T-helper 9 cell (primary cell): ENCODE results near the gene NIPA2.

Experiments used
- DNase-seq: peaks from one replicate; pipeline ENCODE4 v3.0.0-alpha.2; 2020

Gene NIPA2

GRCh38 chr15:22878103-22878502, 39.6 kb downstream of the NIPA2 start:
- no peak for DNase-seq

- DNase-seq, result no peak
Measured at GRCh38 chr15:22880068-22880980, 41.9 kb downstream of the NIPA2 start.

- DNase-seq, result no peak
Measured at GRCh38 chr15:22880981-22881738, 42.7 kb downstream of the NIPA2 start.

GRCh38 chr15:22881739-22882440, 43.4 kb downstream of the NIPA2 start:
- DNase-seq, result no peak

- no peak for DNase-seq
Measured at GRCh38 chr15:22883196-22883595, 44.7 kb downstream of the NIPA2 start.

- DNase-seq, result no peak
Measured at GRCh38 chr15:22884344-22884743, 45.9 kb downstream of the NIPA2 start.

GRCh38 chr15:22885120-22885519, 46.7 kb downstream of the NIPA2 start:
- DNase-seq, result no peak

GRCh38 chr15:22887157-22887951, 48.9 kb downstream of the NIPA2 start:
- no peak for DNase-seq

- no peak for DNase-seq
Measured at GRCh38 chr15:22888120-22888859, 49.8 kb downstream of the NIPA2 start.

- no peak for DNase-seq
Measured at GRCh38 chr15:22889146-22889818, 50.8 kb downstream of the NIPA2 start.

- DNase-seq, result no peak
Measured at GRCh38 chr15:22890296-22890695, 51.8 kb downstream of the NIPA2 start.

GRCh38 chr15:22891426-22892210, 53.2 kb downstream of the NIPA2 start:
- no peak for DNase-seq

- no peak for DNase-seq
Measured at GRCh38 chr15:22892333-22892732, 53.9 kb downstream of the NIPA2 start.

- no peak for DNase-seq
Measured at GRCh38 chr15:22893081-22893480, 54.6 kb downstream of the NIPA2 start.

- DNase-seq, result no peak
Measured at GRCh38 chr15:22893881-22894280, 55.4 kb downstream of the NIPA2 start.

- DNase-seq, result no peak
Measured at GRCh38 chr15:22895465-22896190, 57.2 kb downstream of the NIPA2 start.

GRCh38 chr15:22902046-22902445, 63.6 kb downstream of the NIPA2 start:
- DNase-seq, result no peak

GRCh38 chr15:22902578-22902977, 64.1 kb downstream of the NIPA2 start:
- DNase-seq, result no peak

GRCh38 chr15:22902981-22903380, 64.5 kb downstream of the NIPA2 start:
- DNase-seq, result no peak

- no peak for DNase-seq
Measured at GRCh38 chr15:22903427-22903826, 65.0 kb downstream of the NIPA2 start.
